HG02763 (cell line): ENCODE results near the gene PNLDC1.

Experiments
- ATAC-seq: cut with Tn5 transposase; IDR thresholded peaks from one replicate; pipeline ENCODE4 v1.9.1; 2021; ENCODE audit warnings: mild to moderate bottlenecking, moderate library complexity; ENCODE audit not compliant: unreplicated experiment

The PNLDC1 gene

GRCh38 chr6:159800141-159800865, at the start of gene PNLDC1:
PNLDC1 (plus strand) TSS chr6:159800276; CDS start chr6:159800308, 32 bp downstream.
- no peak for ATAC-seq

- ATAC-seq, result no peak
Measured at GRCh38 chr6:159751448-159751847, 48.6 kb upstream of the PNLDC1 start.

GRCh38 chr6:159753081-159753872, 46.8 kb upstream of the PNLDC1 start:
- ATAC-seq, result no peak

- no peak for ATAC-seq
Measured at GRCh38 chr6:159754401-159754800, 45.7 kb upstream of the PNLDC1 start.

GRCh38 chr6:159754959-159755914, 44.8 kb upstream of the PNLDC1 start:
- no peak for ATAC-seq

GRCh38 chr6:159756508-159756907, 43.6 kb upstream of the PNLDC1 start:
- no peak for ATAC-seq

GRCh38 chr6:159758031-159759001, 41.8 kb upstream of the PNLDC1 start:
- no peak for ATAC-seq

- ATAC-seq, result no peak
Measured at GRCh38 chr6:159759645-159760044, 40.4 kb upstream of the PNLDC1 start.

GRCh38 chr6:159760602-159761057, 39.4 kb upstream of the PNLDC1 start:
- ATAC-seq, result no peak

GRCh38 chr6:159761129-159761872, 38.8 kb upstream of the PNLDC1 start:
- peak; percentile 1 for ATAC-seq

GRCh38 chr6:159761873-159762680, 38.0 kb upstream of the PNLDC1 start, which contains the start of gene ACAT2:
ACAT2 (plus strand) TSS chr6:159762045; CDS start chr6:159762088, 43 bp downstream.
- ATAC-seq, result peak; percentile 99

- no peak for ATAC-seq
Measured at GRCh38 chr6:159762681-159763293, 37.3 kb upstream of the PNLDC1 start.

- ATAC-seq, result no peak
Measured at GRCh38 chr6:159766906-159767305, 33.2 kb upstream of the PNLDC1 start.

- ATAC-seq, result no peak
Measured at GRCh38 chr6:159769470-159769869, 30.6 kb upstream of the PNLDC1 start.

GRCh38 chr6:159772196-159772595, 27.9 kb upstream of the PNLDC1 start:
- no peak for ATAC-seq

- no peak for ATAC-seq
Measured at GRCh38 chr6:159777240-159777904, 22.7 kb upstream of the PNLDC1 start.

- no peak for ATAC-seq
Measured at GRCh38 chr6:159778131-159778530, 21.9 kb upstream of the PNLDC1 start.
